ENCODE data around the gene RDH12.

RDH12 gene

DNA sequence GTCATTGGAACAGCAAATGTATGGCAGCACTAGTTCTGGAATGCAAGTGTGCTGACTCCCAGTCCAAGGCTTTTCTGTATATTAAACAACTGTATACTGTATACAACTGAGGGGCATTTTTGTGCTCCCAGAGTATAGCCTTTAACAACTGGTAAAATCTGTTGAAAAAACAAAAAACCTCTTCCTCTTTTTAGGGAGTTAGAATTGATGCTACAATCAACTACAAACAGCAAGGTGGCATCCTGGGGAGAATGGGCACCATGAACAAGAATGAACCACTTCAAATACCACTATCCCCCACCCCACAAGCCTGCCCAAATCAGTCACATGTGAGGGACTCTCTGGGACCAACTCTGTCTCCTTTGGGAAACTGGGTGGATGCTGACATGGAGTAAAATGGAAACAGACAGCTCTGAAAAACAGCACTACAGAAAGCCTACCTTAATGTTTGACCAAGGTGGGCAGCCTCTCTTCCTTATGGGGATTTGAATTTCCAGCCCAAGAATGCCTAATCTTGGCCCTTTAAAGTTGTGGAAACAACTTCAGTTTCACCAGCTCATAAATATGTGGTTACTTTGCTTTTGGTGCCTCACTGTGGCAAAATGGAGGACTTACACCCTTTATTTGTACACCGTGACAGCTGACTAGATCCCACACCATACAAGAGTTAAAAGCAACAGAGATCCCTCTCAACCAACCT is 34.8 kb upstream of the RDH12 start:
- TF ChIP-seq RAD21 (IDR thresholded peaks at IDR 0.05; ENCODE audit: low read depth), result peak; percentile 74
- no peak for TF ChIP-seq EGR1 (IDR thresholded peaks at IDR 0.05)
- no peak for TF ChIP-seq NFIC (IDR thresholded peaks at IDR 0.05)
- TF ChIP-seq, protein P1, sequence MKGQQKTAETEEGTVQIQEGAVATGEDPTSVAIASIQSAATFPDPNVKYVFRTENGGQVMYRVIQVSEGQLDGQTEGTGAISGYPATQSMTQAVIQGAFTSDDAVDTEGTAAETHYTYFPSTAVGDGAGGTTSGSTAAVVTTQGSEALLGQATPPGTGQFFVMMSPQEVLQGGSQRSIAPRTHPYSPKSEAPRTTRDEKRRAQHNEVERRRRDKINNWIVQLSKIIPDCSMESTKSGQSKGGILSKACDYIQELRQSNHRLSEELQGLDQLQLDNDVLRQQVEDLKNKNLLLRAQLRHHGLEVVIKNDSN (IDR thresholded peaks at IDR 0.05), result no peak

DNA sequence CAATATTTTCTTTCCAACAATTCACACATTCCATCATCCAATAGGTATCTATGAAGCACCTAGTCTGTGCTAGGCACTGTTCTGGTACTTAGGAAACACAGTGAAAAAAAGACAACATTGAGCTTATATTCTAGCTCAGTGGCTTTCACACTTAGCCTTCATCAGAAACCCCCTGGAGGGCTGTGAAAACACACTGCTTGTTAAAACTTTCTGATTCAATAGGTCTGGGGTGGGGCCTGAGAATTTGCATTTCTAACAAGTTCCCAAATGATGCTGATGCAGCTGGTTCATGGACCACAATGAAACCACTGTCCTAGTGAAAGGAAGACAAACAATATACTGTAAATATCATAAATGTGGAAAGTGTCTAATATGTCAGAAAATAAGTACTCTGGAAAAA is 33.1 kb upstream of the RDH12 start:
- no peak for TF ChIP-seq EP300 (IDR thresholded peaks at IDR 0.05; ENCODE audit: borderline replicate concordance)
- no peak for TF ChIP-seq TCF12 (IDR thresholded peaks at IDR 0.05; ENCODE audit: low read depth)

DNA sequence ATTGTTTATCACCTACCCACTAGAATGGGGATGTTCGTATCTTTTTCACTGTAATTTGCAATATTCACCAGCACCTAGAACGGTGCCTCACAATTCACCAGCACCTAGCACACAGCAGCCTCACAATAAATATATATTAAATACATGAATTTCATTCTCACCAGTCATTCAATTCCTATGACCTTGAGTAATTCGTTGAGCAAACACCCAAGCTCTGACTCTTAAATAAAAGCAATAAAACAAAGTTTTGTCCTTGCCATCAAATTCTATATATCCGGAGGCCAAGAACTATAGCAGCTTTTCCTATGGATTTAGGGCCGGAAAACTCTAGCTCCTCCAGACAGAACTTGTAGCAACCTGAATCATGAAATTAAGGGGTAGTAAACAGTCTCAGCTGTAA is 28.2 kb upstream of the RDH12 start:
- TF ChIP-seq RAD21 (IDR thresholded peaks at IDR 0.05; ENCODE audit: low read depth) (no peak), EP300 (IDR thresholded peaks at IDR 0.05; ENCODE audit: borderline replicate concordance) (no peak), TCF12 (IDR thresholded peaks at IDR 0.05; ENCODE audit: low read depth) (no peak), YY1 (IDR thresholded peaks at IDR 0.05; ENCODE audit: low read depth) (no peak), CEBPB (IDR thresholded peaks at IDR 0.05) (no peak), ZBTB7A (IDR thresholded peaks at IDR 0.05; ENCODE audit: low read depth) (no peak), NFIC (IDR thresholded peaks at IDR 0.05) (no peak), CREB1 (IDR thresholded peaks at IDR 0.05; ENCODE audit: low read depth) (no peak)
- TF ChIP-seq, protein P2, sequence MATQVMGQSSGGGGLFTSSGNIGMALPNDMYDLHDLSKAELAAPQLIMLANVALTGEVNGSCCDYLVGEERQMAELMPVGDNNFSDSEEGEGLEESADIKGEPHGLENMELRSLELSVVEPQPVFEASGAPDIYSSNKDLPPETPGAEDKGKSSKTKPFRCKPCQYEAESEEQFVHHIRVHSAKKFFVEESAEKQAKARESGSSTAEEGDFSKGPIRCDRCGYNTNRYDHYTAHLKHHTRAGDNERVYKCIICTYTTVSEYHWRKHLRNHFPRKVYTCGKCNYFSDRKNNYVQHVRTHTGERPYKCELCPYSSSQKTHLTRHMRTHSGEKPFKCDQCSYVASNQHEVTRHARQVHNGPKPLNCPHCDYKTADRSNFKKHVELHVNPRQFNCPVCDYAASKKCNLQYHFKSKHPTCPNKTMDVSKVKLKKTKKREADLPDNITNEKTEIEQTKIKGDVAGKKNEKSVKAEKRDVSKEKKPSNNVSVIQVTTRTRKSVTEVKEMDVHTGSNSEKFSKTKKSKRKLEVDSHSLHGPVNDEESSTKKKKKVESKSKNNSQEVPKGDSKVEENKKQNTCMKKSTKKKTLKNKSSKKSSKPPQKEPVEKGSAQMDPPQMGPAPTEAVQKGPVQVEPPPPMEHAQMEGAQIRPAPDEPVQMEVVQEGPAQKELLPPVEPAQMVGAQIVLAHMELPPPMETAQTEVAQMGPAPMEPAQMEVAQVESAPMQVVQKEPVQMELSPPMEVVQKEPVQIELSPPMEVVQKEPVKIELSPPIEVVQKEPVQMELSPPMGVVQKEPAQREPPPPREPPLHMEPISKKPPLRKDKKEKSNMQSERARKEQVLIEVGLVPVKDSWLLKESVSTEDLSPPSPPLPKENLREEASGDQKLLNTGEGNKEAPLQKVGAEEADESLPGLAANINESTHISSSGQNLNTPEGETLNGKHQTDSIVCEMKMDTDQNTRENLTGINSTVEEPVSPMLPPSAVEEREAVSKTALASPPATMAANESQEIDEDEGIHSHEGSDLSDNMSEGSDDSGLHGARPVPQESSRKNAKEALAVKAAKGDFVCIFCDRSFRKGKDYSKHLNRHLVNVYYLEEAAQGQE (IDR thresholded peaks at IDR 0.05; ENCODE audit: low read depth), result no peak
- TF ChIP-seq, protein P3, sequence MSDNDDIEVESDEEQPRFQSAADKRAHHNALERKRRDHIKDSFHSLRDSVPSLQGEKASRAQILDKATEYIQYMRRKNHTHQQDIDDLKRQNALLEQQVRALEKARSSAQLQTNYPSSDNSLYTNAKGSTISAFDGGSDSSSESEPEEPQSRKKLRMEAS (IDR thresholded peaks at IDR 0.05), result no peak

DNA sequence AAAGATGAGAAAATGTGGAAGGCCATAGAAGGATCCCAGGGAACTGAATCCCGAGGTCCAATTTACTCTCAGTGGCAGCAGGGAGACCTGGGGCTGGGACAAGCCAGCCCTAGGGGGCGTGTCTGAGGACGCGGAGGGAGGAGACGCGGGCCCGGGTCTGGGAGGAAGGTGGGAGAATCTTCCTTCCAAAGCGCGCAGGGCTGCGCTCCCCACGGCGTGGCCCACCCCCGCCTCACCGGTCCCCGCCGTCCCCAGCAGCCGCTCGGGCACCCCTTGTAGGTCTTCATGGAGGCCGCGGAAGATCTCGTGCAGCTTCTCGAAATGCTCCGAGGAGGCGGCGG is 27.6 kb upstream of the RDH12 start:
- TF ChIP-seq, protein P3 (IDR thresholded peaks at IDR 0.05), result no peak; the same call in 1 of the 2 replicates
- TF ChIP-seq NFIC (IDR thresholded peaks at IDR 0.05), result no peak
- no peak for TF ChIP-seq EP300 (IDR thresholded peaks at IDR 0.05; ENCODE audit: borderline replicate concordance)
- TF ChIP-seq, protein P1 (IDR thresholded peaks at IDR 0.05), result no peak
- TF ChIP-seq YY1 (IDR thresholded peaks at IDR 0.05; ENCODE audit: low read depth), result no peak
- TF ChIP-seq RAD21 (IDR thresholded peaks at IDR 0.05; ENCODE audit: low read depth), result no peak
- TF ChIP-seq TAF1 (IDR thresholded peaks at IDR 0.05; ENCODE audit: low read depth), result no peak
- no peak for TF ChIP-seq CREB1 (IDR thresholded peaks at IDR 0.05; ENCODE audit: low read depth)
- TF ChIP-seq EGR1 (IDR thresholded peaks at IDR 0.05), result no peak
- no peak for TF ChIP-seq CEBPB (IDR thresholded peaks at IDR 0.05)
- TF ChIP-seq TCF12 (IDR thresholded peaks at IDR 0.05; ENCODE audit: low read depth), result no peak
- no peak for TF ChIP-seq ZBTB7A (IDR thresholded peaks at IDR 0.05; ENCODE audit: low read depth)
- TF ChIP-seq, protein P2 (IDR thresholded peaks at IDR 0.05; ENCODE audit: low read depth), result no peak
- TF ChIP-seq FOXM1 (IDR thresholded peaks at IDR 0.05; ENCODE audit: borderline replicate concordance, low read depth), result no peak
- no peak for TF ChIP-seq TEAD4 (IDR thresholded peaks at IDR 0.05)

DNA sequence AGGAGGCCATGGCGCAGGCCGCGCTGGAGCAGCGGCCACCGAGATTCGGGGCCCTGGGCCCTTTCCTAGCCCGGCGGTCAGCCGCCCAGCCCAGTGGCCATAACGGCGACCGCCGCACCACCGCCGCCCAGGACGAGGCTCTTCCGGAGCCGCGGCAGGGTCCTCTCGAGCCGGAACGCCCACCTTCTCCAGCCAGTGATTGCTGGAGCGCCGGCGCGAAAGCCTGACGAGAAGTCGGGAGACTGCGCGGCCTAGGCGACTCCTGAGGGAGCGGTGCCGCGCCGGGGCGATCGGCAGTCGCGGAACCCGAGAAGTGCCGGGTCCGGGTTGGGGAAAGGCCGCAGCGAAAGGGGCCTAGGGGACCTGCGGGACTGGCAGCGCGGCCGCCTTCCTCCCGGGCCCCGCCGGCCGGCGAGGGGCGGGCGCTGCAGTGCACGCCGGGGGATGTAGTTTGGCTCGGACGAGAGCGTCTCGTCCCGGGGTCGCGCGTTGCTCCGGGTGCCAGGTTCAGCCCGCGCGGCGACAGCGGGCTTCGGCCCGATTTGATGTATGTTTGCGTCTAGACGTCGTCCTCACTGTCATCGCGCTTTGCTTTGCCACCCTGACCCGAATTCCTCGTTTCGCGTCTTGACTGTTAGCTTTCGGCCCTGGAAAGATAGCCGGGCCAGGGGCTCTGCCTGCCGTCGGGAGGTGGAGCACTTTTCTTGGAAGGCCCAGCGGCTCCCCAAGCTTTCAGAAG is 27.0 kb upstream of the RDH12 start, which contains the start of gene VTI1B:
Gene VTI1B (minus strand): TSS at position 153 of the 739 bp plus-strand sequence. CDS start 143 bp downstream, at position 10.
- no peak for TF ChIP-seq EP300 (IDR thresholded peaks at IDR 0.05; ENCODE audit: borderline replicate concordance)
- peak; percentile 21; the same call in 1 of the 2 replicates for TF ChIP-seq TEAD4 (IDR thresholded peaks at IDR 0.05)
- no peak for TF ChIP-seq RAD21 (IDR thresholded peaks at IDR 0.05; ENCODE audit: low read depth)
- TF ChIP-seq NFIC (IDR thresholded peaks at IDR 0.05), result peak; percentile 56; the same call in 1 of the 2 replicates
- TF ChIP-seq, protein P3 (IDR thresholded peaks at IDR 0.05), result peak; percentile 52
- TF ChIP-seq TAF1 (IDR thresholded peaks at IDR 0.05; ENCODE audit: low read depth), result peak; percentile 58
- peak; percentile 49; the same call in 1 of the 2 replicates for TF ChIP-seq YY1 (IDR thresholded peaks at IDR 0.05; ENCODE audit: low read depth)
- TF ChIP-seq FOXM1 (IDR thresholded peaks at IDR 0.05; ENCODE audit: borderline replicate concordance, low read depth), result no peak
- TF ChIP-seq CEBPB (IDR thresholded peaks at IDR 0.05), result no peak
- TF ChIP-seq, protein P1 (IDR thresholded peaks at IDR 0.05), result no peak
- TF ChIP-seq TCF12 (IDR thresholded peaks at IDR 0.05; ENCODE audit: low read depth), result no peak
- peak; percentile 73; the same call in 1 of the 2 replicates for TF ChIP-seq ZBTB7A (IDR thresholded peaks at IDR 0.05; ENCODE audit: low read depth)

Measured in Ishikawa (cell line).